T-helper 1 cell treated with Interleukin-12 subunit alpha and Interleukin-12 subunit beta and Interleukin-4 antibody, amounts not matched to agents 30 μg/mL and 1 μg/mL, for 36 hours (primary cell): ENCODE measurements around the gene TSSK1B.
"Not testable (repeated sequence)": the region's sequence is repeated elsewhere in the genome, so short reads cannot be mapped to it uniquely, and the experiment has no call there.

Experiments
- H3K27ac Mint-ChIP-seq: one replicate; pipeline ENCODE4 v1.8.0; 2021; ENCODE audit warnings: mild to moderate bottlenecking, mixed read lengths
- H3K27me3 Mint-ChIP-seq: one replicate; pipeline ENCODE4 v1.8.0; 2021; ENCODE audit warnings: low read depth, mixed read lengths
- H3K36me3 Mint-ChIP-seq: one replicate; pipeline ENCODE4 v1.8.0; 2021; ENCODE audit warnings: low read depth, mixed read lengths
- H3K4me1 Mint-ChIP-seq: one replicate; pipeline ENCODE4 v1.8.0; 2021; ENCODE audit warnings: low read depth, mixed read lengths
- H3K4me3 Mint-ChIP-seq: one replicate; pipeline ENCODE4 v1.8.0; 2021; ENCODE audit warnings: mild to moderate bottlenecking, moderate library complexity, mixed read lengths
- H3K9me3 Mint-ChIP-seq: one replicate; pipeline ENCODE4 v1.8.0; 2021; ENCODE audit warnings: mixed read lengths

TSSK1B gene

DNA sequence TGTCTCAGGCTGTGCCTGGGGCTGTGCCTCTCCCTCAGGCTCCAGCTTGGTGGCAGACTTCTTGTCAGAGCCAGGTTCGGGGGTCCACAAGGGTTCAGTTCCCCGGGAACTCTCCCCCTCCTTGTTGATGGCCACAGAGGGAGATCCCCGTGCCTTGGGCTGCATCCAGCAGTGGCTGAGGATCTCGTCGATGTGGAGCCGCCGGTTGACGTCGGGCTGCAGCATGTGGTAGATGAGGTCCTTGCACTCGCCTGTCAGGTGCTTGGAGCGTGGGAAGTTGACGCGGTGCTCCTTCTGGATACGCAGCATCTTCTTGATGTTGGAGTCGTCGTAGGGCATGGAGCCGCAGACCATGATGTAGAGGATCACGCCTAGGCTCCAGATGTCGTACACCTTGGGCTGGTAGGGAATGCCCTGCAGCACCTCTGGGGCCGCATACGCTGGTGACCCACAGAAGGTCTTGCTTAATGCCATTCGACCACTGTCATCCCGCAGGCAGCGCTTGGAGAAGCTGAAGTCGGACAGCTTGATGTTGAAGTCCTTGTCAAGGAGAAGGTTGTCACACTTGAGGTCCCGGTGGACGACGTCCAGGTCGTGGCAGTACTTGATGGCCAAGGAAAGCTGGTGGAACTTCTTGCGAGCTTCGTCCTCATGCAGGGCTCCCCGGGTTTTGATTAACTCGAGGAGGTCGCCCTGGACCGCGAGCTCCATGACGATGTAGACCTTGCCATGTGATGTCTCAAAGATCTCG lies 752 bp downstream of the TSSK1B start:
- Mint-ChIP-seq H3K27ac (no peak overlapping the region), H3K27me3 (peaks cover 14% of the 10 kb centered on the region), H3K36me3 (no peaks in the 10 kb centered on the region), H3K9me3 (no peaks in the 10 kb centered on the region), H3K4me3 (no peak overlapping the region), H3K4me1 (no peaks in the 10 kb centered on the region)

DNA sequence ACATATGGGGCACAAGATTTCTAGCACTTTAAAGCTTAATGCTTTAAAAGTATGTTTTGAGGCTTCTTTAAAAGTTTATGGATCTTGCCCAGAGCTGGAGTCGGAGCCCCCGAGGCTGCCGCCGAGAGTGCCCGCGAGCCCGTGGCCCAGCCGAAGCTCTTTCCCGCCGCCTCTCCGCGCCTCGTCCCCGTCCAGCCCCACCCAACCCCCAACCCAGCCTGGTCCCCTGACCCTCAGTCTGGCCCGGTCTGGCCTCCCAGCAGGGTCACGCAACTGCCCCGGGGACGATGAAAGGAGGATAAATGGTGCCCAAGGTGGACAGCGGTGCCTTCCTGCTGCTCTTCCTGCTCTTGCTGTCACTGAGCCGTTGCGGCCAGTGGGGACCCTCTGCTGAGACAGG lies 1.7 kb downstream of the TSSK1B start:
- Mint-ChIP-seq H3K4me3 (no peak overlapping the region), H3K4me1 (no peaks in the 10 kb centered on the region), H3K27ac (no peak overlapping the region), H3K27me3 (peaks cover 14% of the 10 kb centered on the region), H3K9me3 (no peaks in the 10 kb centered on the region), H3K36me3 (no peaks in the 10 kb centered on the region)

DNA sequence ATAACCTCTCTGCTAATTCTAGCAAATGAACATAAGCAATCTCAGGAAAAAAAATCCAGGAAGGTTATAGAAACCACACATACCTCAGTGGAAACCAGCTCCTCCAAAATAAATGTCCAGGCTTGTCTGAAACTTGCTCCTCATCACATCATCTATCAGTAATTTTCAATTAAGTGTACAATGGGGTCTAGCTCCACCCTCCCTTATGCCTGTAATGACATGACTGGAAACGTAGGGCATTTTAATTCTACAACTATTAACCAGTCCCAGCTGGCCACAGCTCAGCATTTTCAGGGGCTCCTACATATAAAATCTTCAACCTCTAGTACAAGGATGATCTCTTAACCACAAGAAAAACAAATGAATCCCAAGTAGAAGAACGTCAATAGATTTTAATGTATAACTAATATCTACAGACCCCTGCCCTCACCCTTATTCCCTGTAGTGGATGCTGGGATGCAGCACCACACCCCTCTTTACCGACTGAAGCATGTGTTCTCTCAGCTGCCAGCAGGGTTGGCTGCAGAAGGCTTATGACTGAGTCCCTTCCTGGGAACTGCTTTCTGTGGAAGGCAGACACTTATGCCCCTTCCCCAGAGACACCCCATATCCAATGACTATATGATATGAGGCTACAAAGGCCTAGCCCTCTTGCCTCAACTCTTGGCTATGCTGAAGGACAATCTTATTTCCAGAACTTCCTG lies 6.8 kb downstream of the TSSK1B start:
- no peaks in the 10 kb centered on the region for H3K27me3 Mint-ChIP-seq
- no peaks in the 10 kb centered on the region for H3K36me3 Mint-ChIP-seq
- no peaks in the 10 kb centered on the region for H3K9me3 Mint-ChIP-seq
- H3K4me3 Mint-ChIP-seq, result no peak overlapping the region
- H3K27ac Mint-ChIP-seq, result no peak overlapping the region
- no peaks in the 10 kb centered on the region for H3K4me1 Mint-ChIP-seq

DNA sequence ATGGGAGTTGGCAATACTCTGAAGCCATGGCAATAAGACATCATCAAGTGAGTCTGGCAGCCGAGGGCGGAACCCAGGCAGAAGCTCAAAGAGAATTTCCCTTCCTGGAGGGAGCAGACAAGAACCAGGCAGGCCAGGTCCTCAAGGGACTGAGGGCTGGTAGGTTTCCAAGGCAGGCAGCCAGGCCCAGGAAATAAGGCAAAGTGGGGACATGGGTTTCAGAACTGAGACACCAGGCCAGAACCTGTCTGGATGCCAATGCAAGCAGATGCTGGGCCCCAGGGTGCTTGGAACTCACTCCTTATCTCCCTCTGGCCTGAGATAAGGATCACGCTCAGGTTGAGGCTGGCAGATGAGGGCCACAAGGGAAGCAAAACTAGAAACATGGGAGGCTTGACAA lies 8.9 kb downstream of the TSSK1B start:
- no peaks in the 10 kb centered on the region for H3K9me3 Mint-ChIP-seq
- H3K27me3 Mint-ChIP-seq, result no peaks in the 10 kb centered on the region
- H3K4me3 Mint-ChIP-seq, result no peak overlapping the region
- no peaks in the 10 kb centered on the region for H3K36me3 Mint-ChIP-seq
- H3K27ac Mint-ChIP-seq, result no peak overlapping the region
- no peaks in the 10 kb centered on the region for H3K4me1 Mint-ChIP-seq

DNA sequence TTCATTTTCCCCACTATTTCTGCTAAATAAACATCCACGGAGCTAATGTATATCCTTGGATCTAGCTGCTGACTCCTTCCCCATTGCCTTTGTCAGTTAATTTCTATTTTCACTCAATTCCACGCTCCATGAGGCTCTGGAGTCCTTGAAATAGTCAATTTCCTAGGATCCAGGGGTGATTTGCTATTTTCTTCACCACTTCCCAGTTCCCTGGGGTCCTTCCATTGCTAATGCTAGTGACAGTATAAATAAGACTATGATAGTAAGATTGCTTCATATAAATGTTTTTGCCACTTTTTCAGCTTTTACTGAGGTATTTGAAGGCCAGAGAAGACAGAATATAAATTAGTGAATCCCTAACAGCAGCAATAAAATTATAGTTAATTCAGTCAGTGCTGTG lies 13.1 kb downstream of the TSSK1B start:
- Mint-ChIP-seq H3K27ac (no peak overlapping the region), H3K4me1 (no peaks in the 10 kb centered on the region)

DNA sequence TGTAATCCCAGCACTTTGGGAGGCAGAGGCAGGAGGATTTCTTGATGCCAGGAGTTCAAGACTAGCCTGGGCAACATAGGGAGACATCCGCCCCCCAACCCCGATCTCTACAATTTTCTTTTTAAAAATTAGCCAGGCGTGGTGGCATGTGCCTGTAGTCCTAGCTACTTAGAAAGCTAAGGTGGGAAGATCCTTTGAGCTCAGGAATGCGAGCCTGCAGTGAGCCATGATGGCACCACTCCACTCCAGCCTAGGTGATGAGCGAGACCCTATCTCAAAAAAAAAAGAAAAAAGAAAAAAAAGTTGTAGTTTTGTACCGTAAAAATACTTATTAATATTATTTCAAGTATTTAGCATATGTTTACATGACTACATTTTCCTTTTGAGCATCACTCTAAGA lies 29.3 kb downstream of the TSSK1B start:
- no peak overlapping the region for H3K27ac Mint-ChIP-seq
- no peaks in the 10 kb centered on the region for H3K4me1 Mint-ChIP-seq
- no peaks in the 10 kb centered on the region for H3K36me3 Mint-ChIP-seq
- no peak overlapping the region for H3K4me3 Mint-ChIP-seq
- H3K9me3 Mint-ChIP-seq, result no peaks in the 10 kb centered on the region
- peaks cover 27% of the 10 kb centered on the region for H3K27me3 Mint-ChIP-seq

More for the DNA sequence above, 13.1 kb downstream of the TSSK1B start:
- no peaks in the 10 kb centered on the region for H3K36me3 Mint-ChIP-seq
- no peak overlapping the region for H3K4me3 Mint-ChIP-seq
- no peaks in the 10 kb centered on the region for H3K9me3 Mint-ChIP-seq
- H3K27me3 Mint-ChIP-seq, result no peaks in the 10 kb centered on the region

DNA sequence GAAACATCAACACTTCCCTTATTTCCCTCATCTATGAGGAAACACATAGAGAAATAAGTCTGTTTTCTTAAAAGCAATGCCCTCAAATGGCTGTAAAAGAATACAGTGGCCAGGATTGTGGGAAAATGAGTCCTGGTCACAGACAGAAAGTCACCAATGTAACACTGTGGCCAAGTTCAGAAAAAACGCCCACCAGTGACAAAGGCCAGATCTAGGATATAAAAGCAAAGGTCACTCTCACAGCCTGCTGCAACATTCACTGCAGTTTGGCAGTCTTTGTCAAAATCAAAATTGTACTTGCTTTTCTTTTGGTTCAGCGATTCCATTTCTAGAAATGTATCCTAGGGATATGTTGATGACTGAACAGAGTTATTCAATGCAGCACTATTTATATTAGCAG lies 30.5 kb downstream of the TSSK1B start:
- H3K27ac Mint-ChIP-seq, result no peak overlapping the region
- H3K4me3 Mint-ChIP-seq, result no peak overlapping the region
- H3K36me3 Mint-ChIP-seq, result no peaks in the 10 kb centered on the region
- H3K4me1 Mint-ChIP-seq, result no peaks in the 10 kb centered on the region
- no peaks in the 10 kb centered on the region for H3K9me3 Mint-ChIP-seq
- peaks cover 27% of the 10 kb centered on the region for H3K27me3 Mint-ChIP-seq

DNA sequence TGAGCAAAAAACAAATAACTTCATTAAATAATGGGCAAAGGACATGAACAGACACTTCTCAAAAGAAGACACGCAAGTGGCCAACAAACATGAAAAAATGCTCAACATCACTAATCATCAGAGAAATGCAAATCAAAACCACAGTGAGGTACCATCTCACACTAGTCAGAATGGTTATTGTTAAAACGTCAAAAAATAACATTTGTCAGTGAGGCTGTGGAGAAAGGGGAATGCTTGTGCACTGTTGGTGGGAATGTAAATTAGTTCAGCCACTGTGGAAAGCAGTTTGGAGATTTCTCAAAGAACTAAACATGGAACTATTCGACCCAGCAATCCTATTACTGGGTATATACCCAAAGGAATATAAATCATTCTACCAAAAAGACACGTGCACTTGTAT lies 36.8 kb downstream of the TSSK1B start:
- peaks cover 13% of the 10 kb centered on the region for H3K27me3 Mint-ChIP-seq
- H3K9me3 Mint-ChIP-seq, H3K27ac Mint-ChIP-seq, H3K4me1 Mint-ChIP-seq, H3K36me3 Mint-ChIP-seq, H3K4me3 Mint-ChIP-seq: not testable (repeated sequence)

DNA sequence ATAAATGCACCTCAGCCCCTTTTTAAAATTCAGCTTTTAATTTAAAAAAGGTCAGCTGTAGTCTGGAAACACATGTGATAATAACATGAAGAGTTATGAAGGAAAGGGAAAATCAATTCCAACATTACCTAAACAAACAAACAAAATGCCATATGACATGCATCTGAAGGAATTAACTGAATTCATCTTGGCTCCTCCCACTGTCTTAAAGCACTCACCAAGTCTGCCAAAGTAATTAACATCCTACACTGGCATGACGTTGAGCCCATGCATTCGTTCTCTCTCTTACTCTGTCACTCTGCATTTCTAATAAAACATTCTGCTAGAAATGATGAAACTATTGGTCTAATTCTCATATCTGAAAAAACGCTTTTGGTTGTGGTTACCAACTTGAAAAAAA lies 37.7 kb downstream of the TSSK1B start:
- Mint-ChIP-seq H3K36me3 (no peaks in the 10 kb centered on the region), H3K4me1 (no peaks in the 10 kb centered on the region), H3K4me3 (no peak overlapping the region), H3K27me3 (peaks cover 19% of the 10 kb centered on the region), H3K9me3 (no peaks in the 10 kb centered on the region), H3K27ac (no peak overlapping the region)

DNA sequence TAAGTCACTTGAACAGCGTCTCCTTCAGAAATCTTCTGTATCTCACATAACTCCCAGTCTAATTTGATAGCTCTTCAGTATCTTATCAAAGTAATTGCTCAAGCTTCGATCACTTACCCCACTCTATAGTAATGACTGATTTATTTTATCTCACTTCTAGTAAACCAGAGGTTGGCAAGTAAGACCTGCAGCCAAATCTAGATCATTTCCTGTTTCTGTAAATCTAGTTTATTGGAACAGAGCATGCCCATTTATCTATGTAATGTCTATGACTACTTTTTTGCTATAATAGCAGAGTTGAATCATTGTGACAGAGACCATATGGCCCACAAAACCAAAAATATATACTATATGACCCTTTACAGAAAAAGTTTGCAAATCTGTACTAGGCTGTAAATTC lies 40.1 kb downstream of the TSSK1B start:
- Mint-ChIP-seq H3K9me3 (no peaks in the 10 kb centered on the region), H3K27ac (no peak overlapping the region), H3K36me3 (no peaks in the 10 kb centered on the region), H3K27me3 (peaks cover 21% of the 10 kb centered on the region), H3K4me1 (no peaks in the 10 kb centered on the region), H3K4me3 (no peak overlapping the region)

DNA sequence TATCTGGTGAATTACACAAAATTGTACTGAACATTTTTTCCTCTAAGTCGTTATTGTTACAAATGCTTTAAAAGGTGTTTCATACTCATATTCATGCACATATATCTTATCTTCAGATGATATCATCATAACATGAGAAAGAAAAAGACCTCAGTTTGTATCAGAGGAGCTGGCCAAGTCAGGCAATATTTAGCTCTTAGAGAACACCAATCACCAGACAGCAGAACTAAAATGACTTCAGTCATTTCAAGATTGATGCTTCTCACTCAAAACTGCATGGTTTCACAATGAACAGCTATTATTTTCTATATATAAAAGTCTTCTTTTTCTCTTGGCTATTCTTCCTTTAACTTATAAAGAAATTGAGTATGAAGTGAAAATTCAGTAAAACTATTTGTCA lies 44.6 kb downstream of the TSSK1B start:
- H3K27me3 Mint-ChIP-seq, result peaks cover 31% of the 10 kb centered on the region
- no peaks in the 10 kb centered on the region for H3K36me3 Mint-ChIP-seq
- H3K27ac Mint-ChIP-seq, result no peak overlapping the region
- H3K4me3 Mint-ChIP-seq, result no peak overlapping the region
- H3K4me1 Mint-ChIP-seq, result no peaks in the 10 kb centered on the region
- H3K9me3 Mint-ChIP-seq, result no peaks in the 10 kb centered on the region

DNA sequence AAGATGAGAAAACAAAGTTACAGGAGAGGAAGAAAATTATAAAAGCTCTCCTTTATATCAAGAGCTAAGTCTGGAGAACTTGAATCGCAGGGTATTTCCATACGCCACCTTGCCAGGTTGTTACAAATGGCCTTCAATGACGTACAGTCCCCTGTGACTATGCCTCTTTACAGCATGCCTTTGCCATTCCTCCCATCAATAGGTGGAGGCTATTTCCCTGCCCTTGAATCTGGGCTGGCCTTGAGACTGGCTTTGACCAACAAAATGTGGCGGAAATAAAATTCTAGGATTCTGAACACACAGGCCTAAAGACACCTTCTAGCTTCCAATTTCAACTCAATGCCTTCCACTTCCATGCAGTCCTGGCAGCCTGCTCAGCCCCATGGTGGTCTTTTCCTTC lies 45.7 kb downstream of the TSSK1B start:
- H3K36me3 Mint-ChIP-seq, result no peaks in the 10 kb centered on the region
- no peaks in the 10 kb centered on the region for H3K9me3 Mint-ChIP-seq
- H3K4me1 Mint-ChIP-seq, result no peaks in the 10 kb centered on the region
- no peak overlapping the region for H3K4me3 Mint-ChIP-seq
- H3K27me3 Mint-ChIP-seq, result peaks cover 30% of the 10 kb centered on the region
- H3K27ac Mint-ChIP-seq, result no peak overlapping the region

DNA sequence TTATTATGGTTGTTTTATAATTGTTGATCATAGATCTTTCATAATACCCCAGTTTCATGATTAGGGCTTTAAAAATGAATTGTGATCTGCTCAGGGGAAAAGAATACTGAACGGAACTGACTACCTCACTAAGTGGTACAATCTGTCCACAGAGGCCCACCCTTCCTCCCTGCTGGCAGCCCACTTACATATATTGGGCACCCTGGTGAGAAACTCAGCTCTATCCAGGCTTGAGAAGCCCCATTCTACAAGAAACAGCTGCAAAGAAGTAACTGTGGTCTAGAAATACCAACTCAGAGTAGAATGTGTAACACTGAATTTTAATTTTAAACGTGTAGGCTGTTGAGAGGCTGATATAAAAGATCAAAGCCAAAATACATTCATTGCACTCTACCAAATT lies 46.9 kb downstream of the TSSK1B start:
- Mint-ChIP-seq H3K4me3 (no peak overlapping the region), H3K36me3 (no peaks in the 10 kb centered on the region), H3K9me3 (no peaks in the 10 kb centered on the region), H3K27me3 (peaks cover 38% of the 10 kb centered on the region), H3K27ac (no peak overlapping the region), H3K4me1 (no peaks in the 10 kb centered on the region)

DNA sequence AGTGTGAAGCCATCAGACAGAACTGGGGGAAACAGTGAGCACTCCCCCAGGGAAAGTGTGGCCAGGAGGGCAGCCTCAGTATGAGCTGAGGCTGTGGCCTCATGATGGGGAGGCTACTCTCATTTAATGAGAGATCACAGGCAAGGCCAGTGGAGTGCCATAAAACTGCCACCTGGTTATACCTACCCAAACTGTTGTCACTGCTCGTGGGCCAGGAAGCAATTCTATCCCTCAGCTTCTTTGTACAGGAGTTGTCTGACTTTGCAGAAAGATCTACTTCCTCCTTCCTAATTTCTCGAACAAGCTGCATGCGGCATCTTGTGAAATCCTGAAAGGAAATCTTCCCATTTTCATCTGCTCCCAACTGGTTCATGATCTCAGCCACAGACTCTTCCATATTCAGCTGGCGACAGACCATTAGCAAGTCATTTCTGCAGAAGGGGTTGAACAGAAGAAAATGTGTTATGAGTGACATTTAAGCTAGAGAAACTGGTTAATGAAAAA lies 50.0 kb downstream of the TSSK1B start:
- no peaks in the 10 kb centered on the region for H3K36me3 Mint-ChIP-seq
- H3K27me3 Mint-ChIP-seq, result peaks cover 56% of the 10 kb centered on the region
- no peak overlapping the region for H3K27ac Mint-ChIP-seq
- H3K4me1 Mint-ChIP-seq, result peaks cover 15% of the 10 kb centered on the region
- H3K4me3 Mint-ChIP-seq, result no peak overlapping the region
- H3K9me3 Mint-ChIP-seq, result no peaks in the 10 kb centered on the region

DNA sequence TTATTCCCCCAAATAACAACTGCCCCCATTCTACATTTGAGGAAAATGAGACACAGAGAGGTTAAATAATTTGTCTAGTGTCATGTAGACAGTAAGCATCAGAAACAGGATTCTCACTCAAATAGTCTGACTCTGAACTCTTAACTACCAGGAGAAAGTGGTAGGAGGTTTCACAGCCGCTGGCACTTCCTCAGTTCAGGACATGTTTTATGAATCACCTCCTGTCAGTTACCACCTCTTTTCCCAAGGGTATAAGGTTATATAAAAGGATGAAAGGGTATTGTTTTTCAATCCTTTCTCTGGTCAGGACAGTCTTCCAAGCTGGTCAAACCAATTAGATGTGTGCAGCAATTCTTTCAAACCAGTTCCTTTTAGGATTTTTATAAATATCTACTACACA lies 52.1 kb downstream of the TSSK1B start:
- Mint-ChIP-seq H3K4me1 (peaks cover 25% of the 10 kb centered on the region), H3K27ac (no peak overlapping the region), H3K9me3 (no peaks in the 10 kb centered on the region), H3K27me3 (peaks cover 50% of the 10 kb centered on the region), H3K4me3 (no peak overlapping the region), H3K36me3 (no peaks in the 10 kb centered on the region)
